ENCODE measurements around the gene IL4R. TPM values are rescaled to one million over a fixed set of nuclear protein-coding genes. Genes with fewer than 3 reads are reported as not detected.

IL4R gene
- total and polyA plus RNA-seq, 7 donors: 16.9 to 177 (median 55.3) TPM

DNA sequence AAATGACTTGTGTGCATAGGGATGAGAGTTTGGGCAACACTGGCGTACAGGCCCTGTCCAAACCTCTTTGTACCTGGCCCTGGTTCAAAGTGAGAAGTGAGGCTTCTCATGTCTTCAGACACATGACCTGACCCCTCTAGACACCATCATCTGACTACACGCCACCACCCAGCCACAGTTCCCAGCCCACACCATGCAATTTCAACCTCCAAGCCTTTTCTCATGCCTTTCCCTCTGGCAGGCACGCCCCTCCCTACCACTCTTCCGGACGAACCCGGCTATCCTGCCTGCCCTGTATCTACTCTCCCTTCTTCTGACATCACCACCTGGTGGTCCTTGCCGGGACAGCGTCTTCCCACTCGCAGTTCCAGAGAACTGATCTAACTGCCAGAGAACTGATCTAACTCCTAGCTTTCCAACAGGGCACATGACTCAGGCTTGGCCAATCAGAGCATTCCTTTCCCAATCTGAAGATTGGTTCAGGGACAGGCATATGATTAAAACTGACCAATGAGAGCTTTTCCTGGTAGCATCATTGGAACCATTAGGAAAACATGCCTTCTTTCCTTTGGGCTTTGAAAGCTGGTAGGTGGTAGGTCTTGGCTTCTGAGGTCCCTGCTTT lies 61.1 kb downstream of the IL4R start:
- TF ChIP-seq EP300 (IDR thresholded peaks at IDR 0.05): no peak
- peak in 2 of 4 donors; percentile 12 to 20 for TF ChIP-seq POLR2AphosphoS5 (IDR thresholded peaks at IDR 0.05)
- no peak for TF ChIP-seq POLR2A (IDR thresholded peaks at IDR 0.05)
- TF ChIP-seq, protein P1, sequence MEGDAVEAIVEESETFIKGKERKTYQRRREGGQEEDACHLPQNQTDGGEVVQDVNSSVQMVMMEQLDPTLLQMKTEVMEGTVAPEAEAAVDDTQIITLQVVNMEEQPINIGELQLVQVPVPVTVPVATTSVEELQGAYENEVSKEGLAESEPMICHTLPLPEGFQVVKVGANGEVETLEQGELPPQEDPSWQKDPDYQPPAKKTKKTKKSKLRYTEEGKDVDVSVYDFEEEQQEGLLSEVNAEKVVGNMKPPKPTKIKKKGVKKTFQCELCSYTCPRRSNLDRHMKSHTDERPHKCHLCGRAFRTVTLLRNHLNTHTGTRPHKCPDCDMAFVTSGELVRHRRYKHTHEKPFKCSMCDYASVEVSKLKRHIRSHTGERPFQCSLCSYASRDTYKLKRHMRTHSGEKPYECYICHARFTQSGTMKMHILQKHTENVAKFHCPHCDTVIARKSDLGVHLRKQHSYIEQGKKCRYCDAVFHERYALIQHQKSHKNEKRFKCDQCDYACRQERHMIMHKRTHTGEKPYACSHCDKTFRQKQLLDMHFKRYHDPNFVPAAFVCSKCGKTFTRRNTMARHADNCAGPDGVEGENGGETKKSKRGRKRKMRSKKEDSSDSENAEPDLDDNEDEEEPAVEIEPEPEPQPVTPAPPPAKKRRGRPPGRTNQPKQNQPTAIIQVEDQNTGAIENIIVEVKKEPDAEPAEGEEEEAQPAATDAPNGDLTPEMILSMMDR (IDR thresholded peaks at IDR 0.05): peak in 3 of 4 experiments; percentile 22 to 44 (median 39)
- no peaks in the 10 kb centered on the region for H3K36me3 ChIP-seq
- intact Hi-C loops (cut with DNase I): no loop called here
- no peaks in the 10 kb centered on the region for H3K27me3 ChIP-seq
- WGBS, 2 donors: 20 to 28% methylated on average over 9 of the region's 9 CpGs
- no peaks in the 10 kb centered on the region for H3K9me3 ChIP-seq
- DNase-seq: peak; percentile 72
- H3K4me3 ChIP-seq: no peak overlapping the region
- peak overlapping the region in 1 of 4 donors; percentile 23 for H3K27ac ChIP-seq
- peaks cover 0 to 8% (median 0%) of the 10 kb centered on the region in 4 donors for H3K4me1 ChIP-seq

DNA sequence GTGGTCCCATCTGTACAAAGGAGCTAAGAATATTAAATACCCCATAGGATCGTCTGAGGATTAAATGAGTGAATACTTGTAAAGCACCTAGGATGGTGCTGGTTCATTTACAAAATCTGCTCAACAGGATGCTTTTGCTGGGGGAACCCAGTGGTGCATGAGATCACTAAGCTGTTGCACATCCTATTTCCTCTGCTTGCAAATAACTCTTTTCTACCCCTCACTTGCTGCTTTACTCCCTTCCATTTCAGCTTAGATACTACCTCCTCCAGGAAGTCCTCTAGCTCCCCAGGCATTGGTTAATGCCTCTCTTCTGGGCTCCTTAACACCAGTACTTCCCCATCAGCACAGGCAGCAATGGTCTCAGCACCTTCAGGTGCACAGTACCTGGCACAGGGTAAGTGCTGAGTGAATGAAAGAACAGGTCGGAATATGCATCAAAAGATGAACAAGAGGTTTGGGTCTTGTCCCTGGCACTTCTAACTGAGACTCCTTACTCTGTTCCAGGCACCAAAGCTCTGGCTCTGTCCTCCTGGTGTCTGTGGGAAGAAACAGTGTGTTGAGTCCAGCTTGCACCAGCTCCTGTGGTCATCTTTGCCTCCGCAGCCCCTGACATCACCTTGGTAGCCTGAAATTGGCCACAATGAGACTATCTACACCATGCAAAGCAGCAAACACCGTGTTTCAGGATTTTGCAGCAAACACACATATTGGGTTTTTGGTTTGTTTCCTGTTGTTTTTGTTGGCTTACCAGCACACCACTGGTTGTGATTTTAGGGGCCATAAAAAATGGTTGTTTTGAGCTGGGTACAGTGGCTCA lies 64.1 kb downstream of the IL4R start:
- H3K4me3 ChIP-seq: no peak overlapping the region
- H3K9me3 ChIP-seq: no peaks in the 10 kb centered on the region
- no peak overlapping the region for H3K27ac ChIP-seq
- DNase-seq: no peak
- intact Hi-C loops (cut with DNase I): no loop called here
- 53 to 58% methylated on average over 4 of the region's 4 CpGs for WGBS, 2 donors
- H3K36me3 ChIP-seq: no peaks in the 10 kb centered on the region
- H3K27me3 ChIP-seq: no peaks in the 10 kb centered on the region
- no peak for TF ChIP-seq EP300 (IDR thresholded peaks at IDR 0.05)
- TF ChIP-seq, protein P1 (IDR thresholded peaks at IDR 0.05): no peak
- TF ChIP-seq POLR2A (IDR thresholded peaks at IDR 0.05): no peak
- TF ChIP-seq POLR2AphosphoS5 (IDR thresholded peaks at IDR 0.05): no peak
- H3K4me1 ChIP-seq: peaks cover 0 to 8% (median 0%) of the 10 kb centered on the region in 4 donors

DNA sequence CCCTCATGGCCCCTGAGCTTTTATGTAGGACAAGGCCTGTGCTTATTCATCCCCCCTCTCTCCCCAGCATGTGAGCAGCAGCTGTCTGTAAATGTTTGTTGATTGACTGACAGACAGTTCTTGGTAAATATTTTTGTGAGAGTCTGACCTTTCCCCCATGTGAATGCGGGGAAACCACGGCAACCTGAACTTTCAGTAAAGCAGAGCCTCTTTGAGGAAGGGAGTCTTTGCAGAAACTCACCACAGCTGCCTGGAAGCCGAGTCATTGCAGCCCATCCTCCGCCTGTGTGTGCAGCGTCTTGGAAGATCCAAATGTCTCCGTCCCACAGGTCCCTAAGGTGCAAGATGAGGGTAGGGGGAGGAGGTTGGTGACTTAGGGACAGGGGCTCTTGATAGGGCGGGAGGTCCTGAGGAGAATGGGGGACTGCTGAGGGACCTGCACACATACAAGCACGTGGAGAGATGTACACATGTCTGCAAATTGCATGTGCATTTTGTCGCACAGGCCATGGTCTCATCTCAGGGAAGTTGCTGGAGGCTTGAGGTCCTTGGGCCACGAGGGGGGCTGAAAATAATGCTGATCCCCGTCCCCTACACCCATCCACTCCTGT lies 65.2 kb downstream of the IL4R start:
- 57 to 60% methylated on average over 11 of the region's 11 CpGs for WGBS, 2 donors
- Histone ChIP-seq H3K4me3 (no peak overlapping the region), H3K27me3 (no peaks in the 10 kb centered on the region), H3K36me3 (no peaks in the 10 kb centered on the region), H3K27ac (no peak overlapping the region), H3K9me3 (no peaks in the 10 kb centered on the region), H3K4me1 (peaks cover 0 to 8% (median 0%) of the 10 kb centered on the region in 4 donors)
- no peak for DNase-seq
- intact Hi-C loops (cut with DNase I): no loop called here
- TF ChIP-seq EP300 (IDR thresholded peaks at IDR 0.05) (no peak), POLR2A (IDR thresholded peaks at IDR 0.05) (no peak), POLR2AphosphoS5 (IDR thresholded peaks at IDR 0.05) (no peak)
- TF ChIP-seq, protein P1 (IDR thresholded peaks at IDR 0.05): no peak

DNA sequence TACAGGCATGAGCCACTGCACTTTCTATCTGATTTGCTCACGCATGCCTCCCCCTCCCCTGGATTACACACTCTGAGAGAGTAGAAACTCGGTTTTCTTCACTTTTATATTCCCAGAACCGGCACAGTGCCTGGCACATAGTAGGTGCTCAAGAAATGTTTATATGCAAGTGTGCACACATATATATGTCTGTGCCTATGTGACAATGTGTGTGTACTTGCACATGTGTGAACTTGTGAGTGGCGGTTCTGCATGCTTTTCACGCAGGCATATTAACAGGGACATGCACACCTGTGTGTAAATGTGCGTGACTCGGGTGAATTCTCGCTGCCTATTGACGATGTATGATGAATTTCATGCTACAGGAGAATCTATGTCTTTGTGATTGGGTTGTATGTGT lies 66.1 kb downstream of the IL4R start:
- H3K4me3 ChIP-seq: no peak overlapping the region
- intact Hi-C loops (cut with DNase I): loop anchor here (5.0 kb wide), 1 partner anchor 72 kb away; no protein-coding TSS in a partner anchor
- DNase-seq: no peak
- TF ChIP-seq EP300 (IDR thresholded peaks at IDR 0.05) (no peak), POLR2AphosphoS5 (IDR thresholded peaks at IDR 0.05) (no peak), POLR2A (IDR thresholded peaks at IDR 0.05) (no peak)
- TF ChIP-seq, protein P1 (IDR thresholded peaks at IDR 0.05): no peak
- no peaks in the 10 kb centered on the region for H3K27me3 ChIP-seq
- H3K36me3 ChIP-seq: no peaks in the 10 kb centered on the region
- peaks cover 0 to 5% (median 0%) of the 10 kb centered on the region in 4 donors for H3K4me1 ChIP-seq
- no peak overlapping the region for H3K27ac ChIP-seq
- 90 to 92% methylated on average over 9 of the region's 9 CpGs for WGBS, 2 donors
- H3K9me3 ChIP-seq: no peaks in the 10 kb centered on the region
